HepG2 (cell line): ENCODE measurements around the gene RFC2. TPM values are rescaled to one million over a fixed set of nuclear protein-coding genes. Genes with fewer than 3 reads are reported as not detected.
A peak's percentile ranks its signal among the peaks of the same experiment; 100 is the strongest.

Experiments
- CBX2 ChIP-seq, 2 experiments: fragments of 200-600 bp in 1 of 2; sonication (generic); formaldehyde crosslinking in 1 of 2; IDR thresholded peaks; 2 replicates each; pipeline versions ENCODE4 v1.7.0 to v1.8.1; 2018 to 2022; ENCODE audit warnings: low read depth in 2 of 2, low read length in 1 of 2, mild to moderate bottlenecking in 1 of 2, missing genetic modification reagents in 1 of 2
- CTCF ChIP-seq: sonication (generic); formaldehyde crosslinking; IDR thresholded peaks from 2 replicates; pipeline ENCODE4 v1.5.0; 2020; ENCODE audit warnings: mild to moderate bottlenecking, missing genetic modification reagents, moderate library complexity
- HMG20A ChIP-seq: IDR thresholded peaks from 2 replicates; pipeline ENCODE4 v1.6.1; 2016; ENCODE audit warnings: borderline replicate concordance
- HMGXB4 ChIP-seq, 2 experiments: sonication (generic) in 1 of 2; formaldehyde crosslinking in 1 of 2; IDR thresholded peaks; 2 replicates each; pipeline versions ENCODE4 v1.4.0 to v1.6.1; 2018 to 2020; ENCODE audit warnings: missing genetic modification reagents in 2 of 2, borderline replicate concordance in 1 of 2, low read depth in 1 of 2, mild to moderate bottlenecking in 1 of 2, missing biosample characterization in 1 of 2
- HNRNPH1 ChIP-seq: fragments of 200-400 bp; formaldehyde crosslinking; optimal IDR thresholded peaks from 2 replicates; pipeline ENCODE3; 2017; ENCODE audit warnings: mild to moderate bottlenecking, low read depth, low read length
- LCORL ChIP-seq, 2 experiments: fragments of 450-650 bp in 1 of 2; sonication (generic) in 1 of 2; formaldehyde crosslinking in 1 of 2; IDR thresholded peaks; 2 replicates each; pipeline versions ENCODE4 v1.5.0 to v1.6.1; 2017 to 2020; ENCODE audit warnings: antibody characterized with exemption in 1 of 2, missing genetic modification reagents in 1 of 2
- MTF2 ChIP-seq: sonication (generic); formaldehyde crosslinking; IDR thresholded peaks from 2 replicates; pipeline ENCODE4 v1.5.0; 2020; ENCODE audit warnings: missing genetic modification reagents, borderline replicate concordance
- NRL ChIP-seq: sonication (generic); formaldehyde crosslinking; IDR thresholded peaks from 2 replicates; pipeline ENCODE4 v1.5.0; 2020; ENCODE audit warnings: missing genetic modification reagents, mild to moderate bottlenecking, moderate library complexity, borderline replicate concordance
- PRDM10 ChIP-seq: sonication (generic); formaldehyde crosslinking; IDR thresholded peaks from 2 replicates; pipeline ENCODE4 v1.4.0; 2020; ENCODE audit warnings: low read depth, missing genetic modification reagents
- PRMT3 ChIP-seq: sonication (generic); formaldehyde crosslinking; IDR thresholded peaks from 2 replicates; pipeline ENCODE4 v1.8.1; 2022; ENCODE audit warnings: low read depth, mild to moderate bottlenecking, moderate library complexity, missing genetic modification reagents, borderline replicate concordance
- ZFP91 ChIP-seq: sonication (generic); formaldehyde crosslinking; IDR thresholded peaks from 2 replicates; pipeline ENCODE4 v1.9.0; 2022; ENCODE audit warnings: missing genetic modification reagents, mild to moderate bottlenecking, borderline replicate concordance
- ZNF687 ChIP-seq: sonication (generic); formaldehyde crosslinking; IDR thresholded peaks from 2 replicates; pipeline ENCODE4 v1.5.1; 2020; ENCODE audit warnings: mild to moderate bottlenecking, missing genetic modification reagents, moderate library complexity
- ZNF768 ChIP-seq: sonication (generic); formaldehyde crosslinking; IDR thresholded peaks from 2 replicates; pipeline ENCODE4 v1.4.0; 2020; ENCODE audit warnings: missing genetic modification reagents
- polyA plus RNA-seq, 8 experiments: library from polyadenylated mRNA; depleted of rRNA in 3 of 8; stranded (reverse) in 7 of 8; unstranded in 1 of 8; fragments of >200 nt; fragmentation: Illumina TruSeq in 4 of 8; extraction: Trizol in 4 of 8; gene quantifications; 2 replicates each; pipeline versions ENCODE4 v1.2.1 to v1.2.3, GENCODE V29; 2011 to 2016; ENCODE audit warnings: low read depth in 4 of 8, missing spikeins in 1 of 8, mixed read lengths in 1 of 8; ENCODE audit not compliant: insufficient read depth in 1 of 8
- total RNA-seq, 5 experiments: library from RNA; depleted of rRNA; stranded (reverse); fragments of >200 nt; fragmentation: Illumina TruSeq; extraction: Trizol; gene quantifications; 2 replicates each; pipeline ENCODE4 v1.2.3, GENCODE V29; 2016; ENCODE audit warnings: low read depth in 1 of 5

Gene RFC2
- total and polyA plus RNA-seq, 2 of the 13 experiments (the other 11 are each of a cell fraction or from before 2014, with no cell fraction given): 14.6 to 43.5 TPM

- TF ChIP-seq HMGXB4 (CRISPR knock-in tag; IDR thresholded peaks at IDR 0.05; ENCODE audit: borderline replicate concordance in 1 of 2, low read depth in 1 of 2) (peak; percentile 50 to 57; a peak in 2 of 4 replicates), ZNF687 (CRISPR knock-in tag) (peak; percentile 65), LCORL (IDR thresholded peaks at IDR 0.05) (no peak), LCORL (CRISPR knock-in tag; IDR thresholded peaks at IDR 0.05) (peak; percentile 67; the same call in 1 of the 2 replicates), PRDM10 (no peak), ZNF768 (CRISPR knock-in tag) (peak; percentile 35; the same call in 1 of the 2 replicates), CBX2 (IDR thresholded peaks at IDR 0.05; ENCODE audit: low read depth, low read length) (no peak), CBX2 (CRISPR knock-in tag; IDR thresholded peaks at IDR 0.05; ENCODE audit: low read depth) (no peak), ZFP91 (CRISPR knock-in tag) (peak; percentile 29; the same call in 1 of the 2 replicates), HNRNPH1 (no peak), NRL (CRISPR knock-in tag) (0 out of 2 replicates have a peak, but pooled peaks have one; percentile 49), CTCF (CRISPR knock-in tag) (peak; percentile 95), HMG20A (CRISPR knock-in tag) (0 out of 2 replicates have a peak, but pooled peaks have one; percentile 13), PRMT3 (no peak), MTF2 (0 out of 2 replicates have a peak, but pooled peaks have one; percentile 36)
Measured at GRCh38 chr7:74275401-74275881, 21.2 kb upstream of the RFC2 start (continued).
